HG02840 (cell line): ENCODE results near the gene KIN.
"Not testable (repeated sequence)": the region's sequence is repeated elsewhere in the genome, so short reads cannot be mapped to it uniquely, and the experiment has no call there.

Source experiments
- ATAC-seq: cut with Tn5 transposase; IDR thresholded peaks from one replicate; pipeline ENCODE4 v1.9.1; 2021; ENCODE audit warnings: mild to moderate bottlenecking, moderate library complexity, moderate number of reproducible peaks; ENCODE audit not compliant: unreplicated experiment, low FRiP score

The KIN gene, protein sequence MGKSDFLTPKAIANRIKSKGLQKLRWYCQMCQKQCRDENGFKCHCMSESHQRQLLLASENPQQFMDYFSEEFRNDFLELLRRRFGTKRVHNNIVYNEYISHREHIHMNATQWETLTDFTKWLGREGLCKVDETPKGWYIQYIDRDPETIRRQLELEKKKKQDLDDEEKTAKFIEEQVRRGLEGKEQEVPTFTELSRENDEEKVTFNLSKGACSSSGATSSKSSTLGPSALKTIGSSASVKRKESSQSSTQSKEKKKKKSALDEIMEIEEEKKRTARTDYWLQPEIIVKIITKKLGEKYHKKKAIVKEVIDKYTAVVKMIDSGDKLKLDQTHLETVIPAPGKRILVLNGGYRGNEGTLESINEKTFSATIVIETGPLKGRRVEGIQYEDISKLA

DNA sequence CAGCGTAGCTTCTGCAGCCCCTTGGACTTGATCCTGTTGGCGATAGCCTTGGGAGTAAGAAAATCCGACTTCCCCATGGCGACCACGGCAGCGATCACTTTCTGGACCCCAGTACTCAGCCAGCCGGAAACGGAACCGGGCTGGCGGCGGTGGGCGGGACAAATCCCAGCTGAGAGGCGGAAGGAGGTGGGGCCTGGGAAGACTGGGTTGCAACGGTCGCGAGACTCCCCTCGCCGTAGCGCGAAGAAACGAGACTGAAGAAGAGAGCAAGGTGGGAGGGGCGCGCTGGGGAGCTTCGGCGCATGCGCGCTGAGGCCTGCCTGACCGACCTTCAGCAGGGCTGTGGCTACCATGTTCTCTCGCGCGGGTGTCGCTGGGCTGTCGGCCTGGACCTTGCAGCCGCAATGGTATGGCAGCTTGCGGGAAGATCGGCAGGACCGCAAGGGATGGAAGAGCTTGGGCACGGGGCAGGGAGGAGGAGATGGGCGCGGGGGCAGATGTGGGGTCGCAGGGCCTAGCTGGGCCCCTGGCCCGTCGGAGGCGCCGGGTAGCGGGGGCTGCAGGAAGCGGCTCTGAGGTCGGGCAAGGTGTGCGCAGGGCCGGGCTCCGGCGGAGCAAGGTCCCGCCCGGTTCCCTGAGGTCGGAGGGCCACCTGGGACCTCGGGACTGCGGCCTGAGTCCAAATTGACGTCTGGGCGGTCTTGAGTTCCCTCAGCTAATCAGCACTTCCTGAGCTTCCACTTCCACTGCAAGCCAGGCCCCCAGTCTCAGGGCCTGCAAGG lies at the start of gene KIN, which contains the start of gene ATP5F1C:
Gene KIN (minus strand): TSS at position 137 of the 782 bp plus-strand sequence. CDS start 60 bp downstream, at position 77.
Gene ATP5F1C (plus strand): TSS at position 321 of the 782 bp plus-strand sequence. CDS start 31 bp downstream, at position 352.
- ATAC-seq: peak; percentile 98

DNA sequence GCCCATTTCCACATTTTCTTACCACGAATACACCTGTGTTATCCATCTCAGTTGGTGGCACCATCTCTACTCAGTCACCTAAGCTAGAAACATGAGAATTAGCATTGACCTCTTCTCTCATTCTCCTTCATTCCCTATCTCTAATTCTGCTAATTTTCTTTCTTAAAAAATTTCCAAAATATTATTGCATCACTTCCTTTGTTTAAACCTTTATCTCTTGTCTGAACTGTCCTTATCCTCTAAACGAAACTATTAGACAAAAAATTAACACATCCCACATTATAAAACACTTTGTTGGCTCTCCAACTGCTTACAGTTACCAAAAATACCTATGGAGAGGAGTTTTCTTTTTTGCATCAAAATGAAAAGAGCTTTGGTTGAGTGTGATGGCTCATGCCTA lies 48.8 kb upstream of the KIN start:
- ATAC-seq: no peak

DNA sequence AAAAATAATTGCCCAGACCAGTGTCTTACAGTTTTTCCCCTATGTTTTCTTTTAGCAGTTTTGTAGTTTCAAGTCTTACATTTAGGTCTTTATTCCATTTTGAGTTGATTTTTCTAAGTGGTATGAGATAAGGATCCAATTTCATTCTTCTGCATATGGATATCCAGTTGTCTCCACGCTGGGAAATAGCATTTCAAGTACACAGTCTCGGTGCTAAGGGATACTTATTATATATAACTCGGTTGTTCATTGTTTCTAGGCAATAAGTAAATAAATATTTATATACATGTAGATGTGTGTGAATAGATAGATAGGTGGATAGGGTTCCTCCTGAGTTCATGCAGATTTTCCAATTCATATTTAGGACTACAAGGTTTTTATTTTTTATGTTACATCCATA lies 46.5 kb upstream of the KIN start:
- ATAC-seq: no peak

DNA sequence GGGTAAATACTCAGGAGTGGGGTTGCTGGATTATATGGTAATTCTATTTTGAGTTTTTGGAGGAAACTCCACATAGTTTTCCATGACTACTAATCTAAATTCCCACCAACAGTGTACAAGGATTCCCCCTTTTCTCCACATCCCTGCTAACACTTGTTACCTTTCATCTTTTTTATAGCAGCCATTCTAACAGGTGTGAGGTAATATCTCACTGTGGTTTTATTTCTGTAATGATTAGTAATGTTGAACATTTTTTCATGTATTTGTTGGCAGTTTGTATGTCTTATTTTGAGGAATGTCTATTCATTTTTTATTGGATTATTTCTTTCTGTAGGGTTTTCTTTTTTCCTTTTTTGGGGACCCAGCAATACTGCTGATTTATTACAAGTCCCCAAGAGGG lies 45.4 kb upstream of the KIN start:
- ATAC-seq: no peak

DNA sequence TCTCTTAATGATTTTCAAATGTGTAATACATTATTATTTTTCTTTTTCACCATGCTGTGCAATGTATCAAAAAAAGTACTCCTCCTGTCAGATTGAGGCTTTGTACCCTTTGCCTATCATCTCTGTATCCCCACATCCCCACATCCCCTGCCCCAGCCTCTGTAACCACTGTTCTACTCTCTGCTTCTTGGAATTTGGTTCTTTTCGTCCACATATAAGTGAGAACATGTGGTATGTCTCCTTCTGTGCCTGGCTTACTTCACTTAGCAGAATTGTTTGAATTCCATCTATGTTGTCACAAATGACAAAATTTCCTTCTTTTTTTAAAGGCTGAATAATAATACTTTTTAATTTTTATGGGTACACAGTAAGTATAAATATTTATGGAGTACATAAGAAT lies 44.3 kb upstream of the KIN start:
- no peak for ATAC-seq

DNA sequence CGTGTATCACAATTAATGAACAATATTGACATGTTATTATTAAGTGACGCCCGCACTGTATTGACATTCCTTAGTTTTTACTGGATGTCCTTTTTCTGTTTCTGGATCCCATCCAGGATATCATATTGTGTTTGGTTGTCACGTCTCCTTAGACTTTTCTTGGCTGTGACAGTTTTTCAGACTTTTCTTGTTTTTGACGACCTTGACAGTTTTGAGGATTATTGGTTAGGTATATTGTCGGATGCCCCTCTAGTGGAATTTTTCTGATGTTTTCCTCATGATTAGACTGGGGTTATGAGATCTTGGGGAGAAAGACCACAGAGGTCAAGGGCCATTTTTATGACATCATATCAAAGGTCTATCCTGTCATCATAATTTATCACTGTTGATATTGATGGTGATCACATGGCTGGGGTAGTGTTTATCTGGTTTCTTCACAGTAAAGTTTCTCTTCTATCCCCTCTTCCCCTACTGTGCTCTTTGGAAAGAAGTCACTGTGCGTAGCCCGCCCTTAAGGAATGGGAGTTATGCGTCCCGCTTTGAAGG lies 41.6 kb upstream of the KIN start:
- ATAC-seq: no peak

DNA sequence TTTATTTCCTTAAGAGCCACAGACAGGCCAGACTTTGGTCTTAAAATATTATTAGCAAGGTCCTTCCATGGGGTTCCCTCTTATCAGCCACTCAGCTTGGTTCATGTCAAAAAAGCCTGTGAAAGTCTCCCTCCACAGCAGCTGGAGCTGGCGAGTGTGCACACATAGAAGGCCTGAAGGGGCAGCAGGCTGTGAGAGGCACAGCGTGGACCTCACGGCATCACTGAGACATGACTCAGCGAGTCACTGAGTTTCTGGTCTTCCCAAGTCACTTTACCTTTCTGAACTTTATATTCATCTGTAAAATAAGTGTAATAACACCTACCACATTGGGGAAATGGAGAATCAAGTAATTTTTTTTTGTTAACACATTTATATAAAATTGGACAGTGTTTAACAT lies 39.2 kb upstream of the KIN start:
- ATAC-seq: no peak

DNA sequence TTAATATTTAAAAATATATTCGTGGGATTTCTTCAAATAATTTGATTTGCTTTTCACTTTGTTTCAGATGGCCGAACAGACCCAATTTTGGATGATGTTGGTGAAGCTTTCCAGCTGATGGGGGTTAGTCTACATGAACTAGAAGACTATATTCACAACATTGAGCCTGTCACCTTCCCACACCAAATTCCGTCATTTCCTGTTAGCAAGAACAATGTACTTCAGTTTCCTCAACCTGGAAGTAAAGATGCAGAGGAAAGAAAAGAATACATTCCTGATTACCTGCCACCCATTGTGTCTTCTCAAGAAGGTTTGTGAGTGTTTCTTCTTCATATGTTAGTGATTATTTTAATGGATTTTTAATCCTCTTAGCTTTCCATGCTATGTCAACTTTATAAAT lies 36.5 kb upstream of the KIN start:
- no peak for ATAC-seq

DNA sequence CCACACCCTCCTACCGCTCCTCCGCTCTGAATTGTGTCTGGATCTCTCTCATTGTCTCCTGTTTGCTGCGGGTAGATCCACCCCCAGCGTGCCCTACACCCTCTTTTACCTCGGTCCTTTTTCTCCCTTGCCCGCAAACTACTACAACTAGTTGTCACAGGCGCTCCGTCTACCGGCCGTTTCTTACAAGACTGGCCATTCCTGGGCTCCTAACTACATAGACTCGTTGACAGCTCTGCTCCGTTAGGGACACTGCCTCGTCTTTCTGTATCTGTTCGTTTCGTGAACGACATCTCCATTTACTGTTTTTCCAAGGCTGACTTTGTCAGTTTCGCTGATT lies 31.3 kb upstream of the KIN start:
- peak; percentile 35 for ATAC-seq

DNA sequence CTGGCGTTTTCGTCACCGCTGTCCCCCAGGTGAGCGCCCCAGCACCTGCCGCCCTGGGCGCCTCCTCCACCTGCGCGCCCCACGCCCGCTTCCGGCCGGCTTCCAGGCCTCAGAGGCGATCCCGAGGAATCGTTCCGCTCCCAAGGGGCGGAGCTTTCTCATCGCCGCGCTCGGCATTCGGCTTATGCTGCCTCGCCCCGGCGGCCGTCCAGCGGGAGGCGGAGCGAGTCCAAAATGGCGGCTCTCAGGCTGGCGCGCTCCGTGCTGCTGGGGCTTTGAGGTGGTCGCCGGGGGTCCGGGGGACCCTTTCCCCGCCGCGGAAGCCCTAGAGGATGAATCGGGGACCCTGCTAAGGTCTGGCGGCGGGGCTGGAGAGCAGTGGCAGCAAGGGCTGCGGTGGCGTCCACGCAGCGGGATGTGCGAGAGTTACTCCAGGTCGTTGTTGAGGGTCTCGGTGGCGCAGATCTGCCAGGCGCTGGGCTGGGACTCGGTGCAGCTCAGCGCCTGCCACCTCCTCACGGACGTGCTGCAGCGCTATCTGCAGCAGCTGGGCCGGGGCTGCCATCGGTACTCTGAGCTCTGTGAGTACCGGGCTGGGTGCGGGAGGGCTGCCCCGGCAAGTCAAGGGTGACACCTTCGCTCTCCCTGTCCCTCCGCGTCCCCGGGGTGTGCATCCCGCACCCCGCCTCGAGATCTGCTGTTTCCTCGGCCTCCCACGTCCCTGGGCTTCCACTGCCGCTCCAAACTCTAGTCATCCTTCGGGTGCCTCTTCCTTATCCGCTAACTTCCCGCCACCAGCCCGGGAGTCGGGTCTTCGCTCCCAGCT lies 30.7 kb upstream of the KIN start, which contains the start of gene TAF3:
Gene TAF3 (plus strand): TSS at position 211 of the 826 bp plus-strand sequence. CDS start 205 bp downstream, at position 416.
- ATAC-seq: peak; percentile 93

DNA sequence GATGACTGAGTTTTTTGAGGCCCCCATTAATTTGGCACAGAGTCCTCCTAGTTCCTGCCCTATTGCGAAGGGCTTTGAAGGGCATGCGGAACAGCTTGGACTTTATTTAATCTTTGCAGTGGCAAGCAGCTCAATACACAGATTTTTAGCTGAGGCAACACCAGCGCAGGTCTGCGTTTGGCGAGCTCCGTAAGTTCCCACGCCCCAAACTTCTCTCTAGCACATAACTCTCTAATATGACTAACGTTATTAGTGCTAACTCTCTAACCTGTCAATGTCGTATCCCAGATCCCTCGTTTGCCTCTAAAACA lies 30.1 kb upstream of the KIN start:
- peak; percentile 19 for ATAC-seq

DNA sequence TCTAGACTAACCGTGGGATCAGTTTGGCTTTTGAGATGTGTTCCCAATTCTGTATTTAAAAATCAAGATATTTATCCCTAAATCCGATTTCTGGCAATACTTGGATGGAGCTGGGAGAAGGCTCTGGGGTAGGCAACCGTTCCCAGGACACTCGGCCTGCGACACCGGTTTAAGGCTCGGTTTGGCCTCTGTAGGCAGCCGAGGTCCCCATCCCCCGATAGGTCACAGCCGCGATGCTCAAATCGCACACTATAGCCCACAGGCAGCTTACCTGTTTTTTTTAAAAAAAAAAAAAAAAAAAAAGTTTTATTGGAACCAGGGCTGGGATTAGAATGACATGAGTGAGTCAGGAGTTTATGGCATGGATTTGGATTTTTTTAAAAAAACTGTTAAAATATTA lies 29.8 kb upstream of the KIN start:
- ATAC-seq: no peak

DNA sequence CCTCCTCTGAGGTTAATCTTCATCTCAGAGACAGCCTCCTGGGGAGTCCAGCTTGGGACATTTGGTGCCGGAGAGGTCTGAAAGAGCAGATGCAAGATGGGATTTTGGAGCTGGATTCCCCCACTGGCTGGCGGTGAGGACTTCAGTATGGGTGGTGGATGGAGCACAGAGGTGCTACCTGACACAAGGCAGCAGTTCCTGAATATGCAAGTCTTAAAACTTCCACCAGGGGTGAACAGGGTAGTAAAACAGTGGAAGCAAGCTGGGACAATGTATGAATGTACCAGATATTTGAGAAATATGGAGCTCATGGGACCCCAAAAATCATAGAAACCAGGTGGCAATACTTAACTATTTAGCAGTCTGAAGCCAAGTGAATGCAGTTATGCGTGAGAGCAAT lies 25.7 kb upstream of the KIN start:
- no peak for ATAC-seq

DNA sequence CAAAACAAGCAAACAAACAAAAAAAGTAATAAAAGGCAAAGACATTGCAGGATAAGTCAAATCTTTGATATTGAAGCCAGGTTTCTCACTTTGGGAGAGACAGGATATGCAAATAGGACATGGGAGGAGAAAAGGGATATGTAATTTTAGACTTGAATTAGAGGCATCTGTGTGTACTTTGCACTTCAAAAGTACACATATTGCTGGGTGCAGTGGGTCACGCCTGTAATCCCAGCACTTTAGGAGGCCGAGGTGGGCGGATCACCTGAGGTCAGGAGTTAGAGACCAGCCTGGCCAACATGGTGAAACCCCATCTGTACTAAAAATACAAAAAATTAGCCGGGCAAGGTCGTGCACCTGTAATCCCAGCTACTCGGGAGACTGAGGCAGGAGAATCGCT lies 23.9 kb upstream of the KIN start:
- not testable (repeated sequence) for ATAC-seq

DNA sequence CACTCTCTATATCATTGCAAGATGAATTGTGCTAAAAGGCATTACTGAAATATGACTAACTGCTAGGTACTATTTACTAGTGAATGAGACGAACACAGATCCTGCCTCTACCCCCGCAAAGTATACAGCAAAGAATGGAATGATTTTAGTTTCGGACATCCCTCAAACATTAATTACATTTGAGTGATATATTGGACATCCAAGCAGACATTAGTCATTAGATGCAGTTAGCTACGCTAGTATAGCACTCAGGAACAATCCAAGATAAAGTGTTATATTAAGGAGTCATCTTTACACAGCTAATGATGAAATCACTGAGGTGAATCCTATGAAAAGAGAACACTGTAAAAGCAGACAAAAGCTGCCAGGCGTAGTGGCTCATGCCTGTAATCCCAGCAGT lies 23.2 kb upstream of the KIN start:
- no peak for ATAC-seq

DNA sequence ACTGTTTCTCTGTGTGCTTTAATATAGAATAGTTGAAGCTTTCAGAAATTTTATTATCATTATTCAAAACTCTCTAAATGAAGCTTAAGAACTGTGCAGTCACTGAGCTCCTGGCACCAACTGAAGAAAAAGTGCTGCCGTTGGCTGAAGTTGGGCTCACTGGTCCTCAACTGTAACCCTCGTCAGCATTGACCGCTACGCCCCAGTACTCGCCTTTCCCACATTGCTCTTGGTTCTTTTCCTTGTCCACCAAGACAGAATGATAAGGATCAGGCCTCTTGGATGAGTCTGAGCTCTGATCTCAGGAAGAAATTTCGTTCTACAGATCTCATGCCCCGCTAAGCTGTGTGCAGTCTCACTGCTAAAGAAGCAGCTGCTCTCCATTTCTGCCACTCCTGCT lies 22.6 kb upstream of the KIN start:
- ATAC-seq: no peak

DNA sequence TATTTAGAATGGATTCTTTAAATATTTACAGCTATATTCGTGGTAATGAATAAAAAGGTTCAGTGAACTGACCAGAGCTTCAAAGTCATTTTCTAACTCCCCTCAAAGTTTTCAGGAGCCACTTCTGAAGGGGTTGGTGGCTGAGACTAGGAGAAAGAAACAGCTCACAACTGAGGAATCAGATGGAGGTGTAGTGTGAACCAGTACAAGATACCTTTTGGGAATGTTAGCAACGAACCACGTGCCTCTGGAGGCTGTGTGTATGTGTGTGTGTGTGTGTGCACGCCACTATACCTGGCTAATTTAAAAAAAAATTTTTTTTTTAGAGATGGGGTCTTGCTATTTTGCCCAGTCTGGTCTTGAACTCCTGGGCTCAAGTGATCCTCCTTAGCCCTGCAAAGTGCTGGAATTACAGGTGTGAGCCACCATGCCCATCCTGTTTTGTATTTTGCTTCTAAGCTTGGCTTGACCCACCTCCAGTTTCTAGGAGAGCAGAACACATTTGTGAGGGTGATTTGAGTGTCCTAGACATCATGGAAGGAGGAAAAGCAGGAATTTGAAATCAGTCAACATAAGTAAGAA lies 21.0 kb upstream of the KIN start:
- ATAC-seq: no peak

DNA sequence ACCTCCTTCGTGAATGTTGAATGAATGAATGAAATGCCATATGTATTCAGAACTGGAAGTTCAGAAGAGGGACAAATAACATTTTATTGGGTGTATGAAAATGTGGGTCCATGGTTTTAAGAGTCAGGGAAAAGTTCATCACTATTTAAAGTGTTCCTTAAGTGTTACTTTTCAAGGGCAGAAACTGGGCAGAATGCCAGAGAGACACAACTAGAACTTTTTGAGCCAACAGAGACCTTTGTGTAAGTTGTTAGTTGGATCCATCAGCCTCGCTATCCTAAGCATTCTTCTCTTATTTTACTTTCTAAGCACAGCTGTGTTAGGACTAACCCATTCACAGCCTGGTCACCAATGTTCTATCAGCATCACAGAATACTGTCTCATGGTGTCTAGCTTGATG lies 16.9 kb upstream of the KIN start:
- ATAC-seq: no peak

DNA sequence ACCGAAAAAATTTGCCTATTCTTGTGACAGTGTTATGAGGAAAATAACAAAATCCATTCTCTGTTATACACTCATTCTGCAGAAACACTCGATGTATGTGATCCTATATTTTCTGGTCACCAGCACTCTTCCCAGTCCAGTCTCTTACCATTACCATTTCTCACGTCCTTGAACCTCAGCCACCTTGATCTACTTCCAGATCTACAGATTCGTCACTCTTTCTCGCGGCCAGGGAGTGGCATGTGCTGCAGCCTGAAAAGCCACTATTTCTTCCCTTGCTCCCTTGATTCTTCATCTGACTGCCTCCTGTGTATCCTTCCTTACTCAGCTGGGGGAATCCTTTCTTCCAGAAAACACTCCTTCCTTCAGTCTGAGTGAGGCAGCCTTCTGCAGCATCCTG lies 16.4 kb upstream of the KIN start:
- no peak for ATAC-seq

DNA sequence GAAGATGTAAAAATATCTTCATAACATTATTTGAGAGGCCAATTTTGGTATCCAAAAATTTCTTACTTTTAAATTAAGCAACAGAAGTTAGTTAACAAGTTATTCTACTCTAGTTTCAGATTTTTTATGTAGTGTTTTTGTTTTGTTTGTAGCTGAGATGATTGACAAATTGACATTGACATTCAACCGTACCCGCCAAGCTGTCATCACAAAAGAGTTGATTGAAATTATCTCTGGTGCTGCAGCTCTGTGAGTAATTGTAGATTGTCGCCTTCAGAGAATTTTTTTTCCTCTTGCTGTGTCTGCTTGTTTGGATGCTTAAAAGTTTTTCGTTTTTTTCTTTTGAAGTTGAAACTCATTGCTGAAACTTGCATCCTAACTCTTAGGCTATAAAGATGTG lies 14.8 kb upstream of the KIN start:
- ATAC-seq: no peak
